ENCODE data around the gene ALDOB. TPM values are rescaled to one million over a fixed set of nuclear protein-coding genes. Genes with fewer than 3 reads are reported as not detected.
"Not testable (repeated sequence)": the region's sequence is repeated elsewhere in the genome, so short reads cannot be mapped to it uniquely, and the experiment has no call there.

The ALDOB gene
- total and polyA plus RNA-seq, 2 of the 13 experiments (the other 11 are each of a cell fraction or from before 2014, with no cell fraction given): 0.29 to 0.97 TPM

GRCh38 chr9:101387871-101388506 is 47.6 kb downstream of the ALDOB start (continued):
- no peak for TF ChIP-seq TRIM24 (CRISPR knock-in tag; IDR thresholded peaks at IDR 0.05)
- peak; percentile 88 for TF ChIP-seq CTCF (CRISPR knock-in tag; IDR thresholded peaks at IDR 0.05)
- TF ChIP-seq RFXAP (CRISPR knock-in tag; IDR thresholded peaks at IDR 0.05; ENCODE audit: borderline replicate concordance): no peak
- TF ChIP-seq KLF9 (CRISPR knock-in tag; IDR thresholded peaks at IDR 0.05; ENCODE audit: low read depth): no peak
- TF ChIP-seq MXD4 (CRISPR knock-in tag; IDR thresholded peaks at IDR 0.05): 0 out of 2 replicates have a peak, but pooled peaks have one; percentile 41

GRCh38 chr9:101384873-101385536 is 50.6 kb downstream of the ALDOB start, which contains the start of gene BAAT:
BAAT (minus strand) TSS chr9:101385006; CDS start chr9:101371404, 13,602 bp downstream.
- H3K4me2 ChIP-seq (ENCODE audit: low read depth, low read length); ATAC-seq; H2AFZ ChIP-seq (ENCODE audit: low read length); BruUV-seq (replicated peaks); H3K4me3 ChIP-seq (replicated peaks in 1 of 3; ENCODE audit: insufficient read depth in 1 of 3, low read depth in 2 of 3, low read length in 3 of 3); DNase-seq (ENCODE audit: low spot score); intact Hi-C loops (cut with micrococcal nuclease; ENCODE audit: unreplicated experiment); H3K27me3 ChIP-seq (ENCODE audit: control insufficient read depth in 1 of 2, insufficient read depth in 2 of 2, low read length in 2 of 2); H3K79me2 ChIP-seq (ENCODE audit: insufficient read depth, low read length); FAIRE-seq; H4K20me1 ChIP-seq (ENCODE audit: insufficient read depth, low read length); H3K9ac ChIP-seq (ENCODE audit: insufficient read depth, low read depth, low read length): not testable (repeated sequence)
- Histone ChIP-seq H3K9me3 (ENCODE audit: low read length) (peaks cover 11% of the 10 kb centered on the region), H3K4me1 (ENCODE audit: insufficient read depth, low read length) (peaks cover 87% of the 10 kb centered on the region), H3K27ac (ENCODE audit: extremely low read length, insufficient read depth, low read length) (peak within 1 kb of the TSS; percentile 6), H3K36me3 (replicated peaks in 1 of 2; ENCODE audit: control insufficient read depth in 1 of 2, insufficient read depth in 2 of 2, low read length in 2 of 2) (peaks cover 5 to 11% of the 10 kb centered on the region in 2 experiments; a peak in 2 of 5 replicates)
- ChIA-PET POLR2A (interaction anchor here (0.8 to 2.0 kb wide), 2 partner anchors 13 to 31 kb away, joined by 3 to 9 read pairs; partner anchors contain the start of genes MRPL50 and ZNF189), CTCF (ENCODE audit: low intra/inter-chr PET ratio, low total read pairs) (interaction anchor here (4.3 kb wide), 1 partner anchor 69 kb away, joined by 65 read pairs; no protein-coding TSS in a partner anchor)
- in situ Hi-C loops (cut with HindIII; ENCODE audit: extremely low pct_ligation_motif_present, low pct_unique_long_range_greater_than_20kb): loop anchor here (5.0 kb wide), 1 partner anchor 63 kb away; no protein-coding TSS in a partner anchor
- 89% methylated on average over 11 of the region's 11 CpGs for WGBS (ENCODE audit: low lambda C conversion rate)
- TF ChIP-seq ZMYM2 (CRISPR knock-in tag; IDR thresholded peaks at IDR 0.05): 0 out of 2 replicates have a peak, but pooled peaks have one; percentile 50
- 0 out of 2 replicates have a peak, but pooled peaks have one; percentile 30 for TF ChIP-seq RARA (CRISPR knock-in tag; IDR thresholded peaks at IDR 0.05)
- peak; percentile 52 for TF ChIP-seq PAXIP1 (CRISPR knock-in tag; conservative IDR thresholded peaks at IDR 0.05)
- TF ChIP-seq ZNF232 (CRISPR knock-in tag; IDR thresholded peaks at IDR 0.05; ENCODE audit: borderline replicate concordance): peak; percentile 38; the same call in 1 of the 2 replicates
- TF ChIP-seq SALL1 (CRISPR knock-in tag; IDR thresholded peaks at IDR 0.05): peak; percentile 36; the same call in 1 of the 2 replicates
- 0 out of 2 replicates have a peak, but pooled peaks have one; percentile 30 for TF ChIP-seq ZNF547 (CRISPR knock-in tag; IDR thresholded peaks at IDR 0.05)
- TF ChIP-seq ESRRA (CRISPR knock-in tag; IDR thresholded peaks at IDR 0.05; ENCODE audit: low read depth): peak; percentile 41; the same call in 1 of the 2 replicates
- peak; percentile 29; the same call in 1 of the 2 replicates for TF ChIP-seq TFAP4 (IDR thresholded peaks at IDR 0.05; ENCODE audit: borderline replicate concordance, low read depth)
